ENCODE results near the gene RAPGEF4.

Gene RAPGEF4

DNA sequence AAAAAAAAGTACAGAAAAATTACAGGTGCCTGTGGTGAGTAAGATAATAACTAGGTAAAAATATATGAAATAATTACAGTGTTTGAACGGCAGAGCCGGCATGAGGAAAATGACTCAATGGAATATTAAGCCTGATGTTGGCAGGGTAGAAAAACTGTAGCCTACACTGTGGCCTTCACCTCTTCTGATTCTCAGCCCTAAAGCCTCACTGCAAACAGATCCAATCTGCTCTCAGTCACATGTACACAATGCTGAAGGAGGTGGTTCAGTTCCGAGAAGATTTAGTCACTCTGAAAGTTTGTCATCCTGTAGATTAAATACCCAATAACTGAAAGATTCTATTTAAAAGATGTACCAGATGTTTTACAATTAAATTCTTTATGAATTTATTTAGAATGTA is 273.1 kb downstream of the RAPGEF4 start:
- H3K27me3 ChIP-seq (ENCODE audit: insufficient read depth, low read length, poor library complexity), result peaks cover 13% of the 10 kb centered on the region
- H3K4me1 ChIP-seq (ENCODE audit: insufficient read depth, low read length), result no peaks in the 10 kb centered on the region
- no peaks in the 10 kb centered on the region for H3K36me3 ChIP-seq (ENCODE audit: insufficient read depth, low read length)
- DNase-seq, result no peak
- no peak overlapping the region for H3K4me3 ChIP-seq (ENCODE audit: low read depth in 1 of 2, low read length in 2 of 2)
- H4K20me1 ChIP-seq (ENCODE audit: insufficient read depth, low read length), result no peaks in the 10 kb centered on the region
- H3K9me3 ChIP-seq (ENCODE audit: insufficient read depth, low read length, severe bottlenecking), result no peaks in the 10 kb centered on the region
- no peak overlapping the region for H3K9ac ChIP-seq (ENCODE audit: low read depth, low read length)
- no peak for ATAC-seq (ENCODE audit: insufficient read depth, low read depth)
- H3K79me2 ChIP-seq (ENCODE audit: insufficient read depth, low read length), result no peaks in the 10 kb centered on the region
- no peak overlapping the region for H2AFZ ChIP-seq (ENCODE audit: low read depth, low read length)
- no peak overlapping the region for H3K4me2 ChIP-seq (ENCODE audit: insufficient read depth, low read length)
- TF ChIP-seq, protein P1, sequence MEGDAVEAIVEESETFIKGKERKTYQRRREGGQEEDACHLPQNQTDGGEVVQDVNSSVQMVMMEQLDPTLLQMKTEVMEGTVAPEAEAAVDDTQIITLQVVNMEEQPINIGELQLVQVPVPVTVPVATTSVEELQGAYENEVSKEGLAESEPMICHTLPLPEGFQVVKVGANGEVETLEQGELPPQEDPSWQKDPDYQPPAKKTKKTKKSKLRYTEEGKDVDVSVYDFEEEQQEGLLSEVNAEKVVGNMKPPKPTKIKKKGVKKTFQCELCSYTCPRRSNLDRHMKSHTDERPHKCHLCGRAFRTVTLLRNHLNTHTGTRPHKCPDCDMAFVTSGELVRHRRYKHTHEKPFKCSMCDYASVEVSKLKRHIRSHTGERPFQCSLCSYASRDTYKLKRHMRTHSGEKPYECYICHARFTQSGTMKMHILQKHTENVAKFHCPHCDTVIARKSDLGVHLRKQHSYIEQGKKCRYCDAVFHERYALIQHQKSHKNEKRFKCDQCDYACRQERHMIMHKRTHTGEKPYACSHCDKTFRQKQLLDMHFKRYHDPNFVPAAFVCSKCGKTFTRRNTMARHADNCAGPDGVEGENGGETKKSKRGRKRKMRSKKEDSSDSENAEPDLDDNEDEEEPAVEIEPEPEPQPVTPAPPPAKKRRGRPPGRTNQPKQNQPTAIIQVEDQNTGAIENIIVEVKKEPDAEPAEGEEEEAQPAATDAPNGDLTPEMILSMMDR (IDR thresholded peaks at IDR 0.05; ENCODE audit: borderline replicate concordance, extremely low read depth, low read length, poor library complexity, severe bottlenecking), result no peak
- no peak overlapping the region for H3K27ac ChIP-seq (ENCODE audit: low read length)

DNA sequence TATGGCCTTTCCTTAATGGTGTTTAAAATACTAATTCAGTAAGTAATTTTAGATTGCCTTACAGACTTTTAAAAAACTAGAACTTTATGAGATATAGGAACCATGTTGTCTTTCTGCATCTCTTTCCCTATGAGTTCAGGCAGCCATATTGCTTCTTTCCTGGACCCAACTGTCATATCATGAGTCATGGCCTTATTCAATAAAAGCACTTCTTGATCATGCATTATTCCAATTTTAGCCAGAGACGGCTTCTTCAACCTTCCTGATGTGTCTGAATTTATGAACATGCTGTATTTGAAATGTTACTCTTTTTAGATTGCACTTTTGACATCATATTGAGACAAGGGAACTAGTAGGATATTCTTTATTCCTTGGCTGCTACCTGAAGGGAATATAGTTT is 274.6 kb downstream of the RAPGEF4 start:
- no peak for ATAC-seq (ENCODE audit: insufficient read depth, low read depth)
- Histone ChIP-seq H3K79me2 (ENCODE audit: insufficient read depth, low read length) (no peaks in the 10 kb centered on the region), H3K9me3 (ENCODE audit: insufficient read depth, low read length, severe bottlenecking) (no peaks in the 10 kb centered on the region), H3K27me3 (ENCODE audit: insufficient read depth, low read length, poor library complexity) (peaks cover 17% of the 10 kb centered on the region), H3K4me1 (ENCODE audit: insufficient read depth, low read length) (no peaks in the 10 kb centered on the region), H3K4me2 (ENCODE audit: insufficient read depth, low read length) (no peak overlapping the region), H2AFZ (ENCODE audit: low read depth, low read length) (no peak overlapping the region), H3K27ac (ENCODE audit: low read length) (no peak overlapping the region), H3K4me3 (ENCODE audit: low read depth in 1 of 2, low read length in 2 of 2) (no peak overlapping the region), H3K36me3 (ENCODE audit: insufficient read depth, low read length) (no peaks in the 10 kb centered on the region), H4K20me1 (ENCODE audit: insufficient read depth, low read length) (no peaks in the 10 kb centered on the region), H3K9ac (ENCODE audit: low read depth, low read length) (no peak overlapping the region)
- TF ChIP-seq, protein P1 (IDR thresholded peaks at IDR 0.05; ENCODE audit: borderline replicate concordance, extremely low read depth, low read length, poor library complexity, severe bottlenecking), result no peak
- TF ChIP-seq EZH2 (IDR thresholded peaks at IDR 0.05; ENCODE audit: borderline replicate concordance, low read depth, low read length, severe bottlenecking), result no peak
- DNase-seq, result no peak

DNA sequence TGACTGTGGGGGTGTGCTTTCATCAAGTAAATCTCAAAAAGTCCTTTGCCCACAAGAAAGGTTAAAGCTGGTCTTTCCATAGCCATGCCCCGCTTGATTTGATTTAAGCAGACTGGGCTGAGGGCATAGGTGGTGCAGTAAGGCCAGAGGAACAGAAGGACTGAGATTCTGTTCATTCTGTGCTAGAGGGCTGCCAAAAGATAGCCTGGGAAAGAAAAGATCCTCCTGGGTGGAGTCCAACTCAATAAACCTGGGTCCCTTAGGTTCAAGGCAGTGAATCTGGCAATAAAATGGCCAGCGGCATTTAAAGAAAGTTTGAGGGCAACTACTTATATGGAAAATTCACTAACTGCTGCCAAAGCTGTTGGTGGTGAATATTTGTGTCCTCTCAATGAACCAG is 280.8 kb downstream of the RAPGEF4 start:
- no peak for TF ChIP-seq EZH2 (IDR thresholded peaks at IDR 0.05; ENCODE audit: borderline replicate concordance, low read depth, low read length, severe bottlenecking)
- TF ChIP-seq, protein P1 (IDR thresholded peaks at IDR 0.05; ENCODE audit: borderline replicate concordance, extremely low read depth, low read length, poor library complexity, severe bottlenecking), result no peak
- Histone ChIP-seq H3K4me3 (ENCODE audit: low read depth in 1 of 2, low read length in 2 of 2) (no peak overlapping the region), H3K36me3 (ENCODE audit: insufficient read depth, low read length) (no peaks in the 10 kb centered on the region), H3K27me3 (ENCODE audit: insufficient read depth, low read length, poor library complexity) (peaks cover 12% of the 10 kb centered on the region), H3K27ac (ENCODE audit: low read length) (no peak overlapping the region), H3K4me1 (ENCODE audit: insufficient read depth, low read length) (no peaks in the 10 kb centered on the region), H4K20me1 (ENCODE audit: insufficient read depth, low read length) (no peaks in the 10 kb centered on the region), H3K4me2 (ENCODE audit: insufficient read depth, low read length) (no peak overlapping the region), H3K79me2 (ENCODE audit: insufficient read depth, low read length) (no peaks in the 10 kb centered on the region), H2AFZ (ENCODE audit: low read depth, low read length) (no peak overlapping the region), H3K9me3 (ENCODE audit: insufficient read depth, low read length, severe bottlenecking) (no peaks in the 10 kb centered on the region), H3K9ac (ENCODE audit: low read depth, low read length) (no peak overlapping the region)
- no peak for DNase-seq
- ATAC-seq (ENCODE audit: insufficient read depth, low read depth), result no peak

Measured in DND-41 (cell line).